K562 (cell line): ENCODE measurements around the gene ISG20L2. TPM values are rescaled to one million over a fixed set of nuclear protein-coding genes. Genes with fewer than 3 reads are reported as not detected.
A peak's percentile ranks its signal among the peaks of the same experiment; 100 is the strongest.

Experiments used
- CC2D1A ChIP-seq: fragments of 450-650 bp; IDR thresholded peaks from 2 replicates; pipeline ENCODE4 v1.6.1; 2017; ENCODE audit warnings: mild to moderate bottlenecking
- CHD2 ChIP-seq: IDR thresholded peaks from 2 replicates; pipeline ENCODE4 v1.6.1; 2011; ENCODE audit warnings: low read depth, low read length
- HDGF ChIP-seq: fragments of 450-650 bp; IDR thresholded peaks from 2 replicates; pipeline ENCODE4 v1.6.1; 2016
- PML ChIP-seq: IDR thresholded peaks from 2 replicates; pipeline ENCODE4 v1.6.1; 2012; ENCODE audit warnings: low read length, inconsistent platforms
- SIN3B ChIP-seq: fragments of 450-650 bp; IDR thresholded peaks from 2 replicates; pipeline ENCODE4 v1.6.1; 2017; ENCODE audit warnings: low read depth, mild to moderate bottlenecking, moderate library complexity
- ZNF282 ChIP-seq: sonication (generic); formaldehyde crosslinking; IDR thresholded peaks from 2 replicates; pipeline ENCODE4 v1.8.1; 2023; ENCODE audit warnings: missing genetic modification reagents
- polyA plus RNA-seq, 8 experiments: library from polyadenylated mRNA; depleted of rRNA in 4 of 8; stranded (reverse) in 5 of 8; unstranded in 3 of 8; fragments of >200 nt; fragmentation: Nextera tagmentation in 2 of 8; fragmentation: Illumina TruSeq in 1 of 8; extraction: Ambion mirVana in 2 of 8; extraction: Trizol in 1 of 8; gene quantifications; 2 replicates each; pipeline versions ENCODE4 v1.2.1 to v1.2.3, GENCODE V29; 2011 to 2014; ENCODE audit warnings: inconsistent platforms in 1 of 8, missing spikeins in 1 of 8
- total RNA-seq, 7 experiments: library from RNA; depleted of rRNA in 6 of 7; stranded (reverse); fragments of >200 nt in 6 of 7; fragmentation: Illumina TruSeq in 2 of 7; extraction: Trizol in 2 of 7; gene quantifications; 2 replicates each; pipeline versions ENCODE4 v1.2.1 to v1.2.3, GENCODE V29; 2011 to 2021; ENCODE audit warnings: low replicate concordance in 1 of 7
- TF ChIP-seq, protein P1 (sequence below): fragments of 250-450 bp; sonication (Bioruptor Pico); IDR thresholded peaks from 2 replicates; pipeline ENCODE4 v1.8.0; 2022; ENCODE audit warnings: moderate library complexity, mild to moderate bottlenecking, inconsistent platforms
- TF ChIP-seq, protein P2 (sequence below): fragments of 250-450 bp; sonication (Bioruptor Pico); IDR thresholded peaks from 2 replicates; pipeline ENCODE4 v1.5.0; 2021; ENCODE audit warnings: mild to moderate bottlenecking, moderate library complexity
- TF ChIP-seq, protein P3 (sequence below): fragments of 250-450 bp; sonication (Bioruptor Pico); IDR thresholded peaks from 2 replicates; pipeline ENCODE4 v1.9.0; 2021; ENCODE audit warnings: mild to moderate bottlenecking, inconsistent platforms
- TF ChIP-seq, protein P4 (sequence below): fragments of 450-650 bp; IDR thresholded peaks from 2 replicates; pipeline ENCODE4 v1.6.1; 2016; ENCODE audit warnings: borderline replicate concordance
- TF ChIP-seq, protein P5 (sequence below): fragments of 250-450 bp; sonication (Bioruptor Pico); IDR thresholded peaks from 2 replicates; pipeline ENCODE4 v1.4.0; 2020; ENCODE audit warnings: mild to moderate bottlenecking, moderate library complexity, borderline replicate concordance

ISG20L2 gene
- total and polyA plus RNA-seq, 9 of the 15 experiments (the other 6 are each of a cell fraction or from before 2014, with no cell fraction given), result 21.3 to 130 (median 50.3) TPM

DNA sequence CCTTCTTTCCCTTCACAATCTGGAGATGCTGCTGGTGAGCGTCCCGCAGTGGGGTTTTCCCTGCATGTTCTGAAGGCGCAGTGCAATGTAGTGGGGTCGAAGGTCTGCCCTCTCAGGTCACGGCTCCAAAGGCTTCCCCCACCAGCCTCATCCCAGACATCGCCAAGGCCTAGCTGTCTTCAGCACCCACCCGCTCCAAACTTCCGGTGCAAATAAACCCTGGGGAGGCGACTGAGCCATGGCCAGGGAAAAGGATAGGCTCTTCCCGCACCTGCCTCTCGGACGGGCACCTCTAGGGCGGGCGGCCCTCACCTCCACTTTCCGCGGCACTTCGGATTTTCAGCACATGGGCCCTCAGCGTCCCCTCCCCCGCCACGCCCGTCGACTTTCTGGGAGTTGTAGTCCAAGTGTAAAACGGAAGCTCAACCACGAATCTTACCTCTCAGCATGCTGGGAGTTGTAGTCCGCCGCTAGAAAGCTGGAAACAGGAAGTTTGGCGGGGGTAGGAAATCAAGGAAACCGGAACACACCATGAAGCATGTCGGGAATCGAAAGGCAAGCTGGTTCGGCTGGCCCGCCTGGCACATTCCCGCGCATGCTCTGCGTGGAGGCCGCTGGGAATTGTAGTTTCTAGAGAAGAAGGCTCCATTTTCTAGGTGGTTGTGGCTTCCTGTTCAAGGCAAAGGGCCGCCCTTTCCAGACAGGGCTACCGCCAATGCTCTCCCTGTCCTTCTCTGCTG is 12.3 kb upstream of the ISG20L2 start, which contains the start of gene MRPL24 (continued):
- TF ChIP-seq, protein P1, sequence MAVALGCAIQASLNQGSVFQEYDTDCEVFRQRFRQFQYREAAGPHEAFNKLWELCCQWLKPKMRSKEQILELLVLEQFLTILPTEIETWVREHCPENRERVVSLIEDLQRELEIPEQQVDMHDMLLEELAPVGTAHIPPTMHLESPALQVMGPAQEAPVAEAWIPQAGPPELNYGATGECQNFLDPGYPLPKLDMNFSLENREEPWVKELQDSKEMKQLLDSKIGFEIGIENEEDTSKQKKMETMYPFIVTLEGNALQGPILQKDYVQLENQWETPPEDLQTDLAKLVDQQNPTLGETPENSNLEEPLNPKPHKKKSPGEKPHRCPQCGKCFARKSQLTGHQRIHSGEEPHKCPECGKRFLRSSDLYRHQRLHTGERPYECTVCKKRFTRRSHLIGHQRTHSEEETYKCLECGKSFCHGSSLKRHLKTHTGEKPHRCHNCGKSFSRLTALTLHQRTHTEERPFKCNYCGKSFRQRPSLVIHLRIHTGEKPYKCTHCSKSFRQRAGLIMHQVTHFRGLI (CRISPR knock-in tag), result no peak
- peak; percentile 63; the same call in 1 of the 2 replicates for TF ChIP-seq PML
- peak; percentile 72 for TF ChIP-seq CHD2
- TF ChIP-seq, protein P2, sequence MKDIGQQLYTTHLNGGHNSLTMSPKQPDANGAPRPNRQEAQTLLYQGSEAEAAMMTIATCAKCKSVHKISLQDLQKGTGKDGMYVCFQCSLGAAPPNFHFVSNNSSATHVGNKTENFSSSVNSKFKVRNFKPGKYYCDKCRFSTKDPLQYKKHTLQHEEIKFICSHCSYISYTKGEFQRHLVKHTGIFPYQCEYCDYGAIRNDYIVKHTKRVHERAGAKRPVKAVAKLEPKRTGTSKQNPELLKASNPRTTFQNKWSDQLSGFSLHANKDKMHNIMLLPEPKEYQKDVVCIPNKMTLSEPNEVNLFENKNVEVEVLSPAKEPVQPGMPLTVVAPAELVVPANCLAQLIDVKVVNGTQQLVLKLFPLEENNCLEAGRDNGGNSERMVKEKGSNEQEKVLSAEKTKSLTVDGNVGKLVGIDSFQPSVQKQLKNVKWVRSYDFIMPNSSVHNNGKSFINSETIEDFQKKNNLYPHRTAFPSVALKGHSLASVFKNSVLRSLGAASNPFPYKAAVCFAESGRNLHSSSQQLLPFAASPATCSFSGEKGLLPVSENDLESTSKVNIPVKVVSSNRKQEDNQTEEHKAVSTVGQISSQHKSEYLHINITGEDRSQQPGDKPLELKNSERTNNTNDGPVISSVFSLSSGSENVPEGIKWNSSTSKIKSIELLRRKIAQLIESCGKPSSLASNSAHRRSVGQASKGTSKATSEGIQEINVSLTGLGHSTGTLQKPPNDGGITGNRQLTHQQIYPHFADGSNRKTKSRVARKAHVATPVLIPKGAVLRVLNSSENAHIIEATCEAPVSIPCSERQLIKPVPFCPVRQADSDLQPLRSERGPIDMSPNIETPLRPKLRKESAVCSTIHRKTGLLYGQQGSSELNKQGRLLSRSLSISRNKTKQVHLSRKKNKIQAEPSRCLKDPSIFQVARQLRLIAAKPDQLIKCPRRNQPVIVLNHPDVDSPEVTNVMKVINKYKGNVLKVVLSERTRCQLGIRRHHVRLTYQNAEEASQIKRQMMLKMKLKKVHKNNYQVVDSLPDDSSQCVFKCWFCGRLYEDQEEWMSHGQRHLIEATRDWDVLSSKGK (CRISPR knock-in tag), result no peak
- TF ChIP-seq SIN3B, result peak; percentile 37; the same call in 1 of the 2 replicates
- TF ChIP-seq CC2D1A, result peak; percentile 47; the same call in 1 of the 2 replicates
- TF ChIP-seq ZNF282, result no peak
- TF ChIP-seq, protein P3, sequence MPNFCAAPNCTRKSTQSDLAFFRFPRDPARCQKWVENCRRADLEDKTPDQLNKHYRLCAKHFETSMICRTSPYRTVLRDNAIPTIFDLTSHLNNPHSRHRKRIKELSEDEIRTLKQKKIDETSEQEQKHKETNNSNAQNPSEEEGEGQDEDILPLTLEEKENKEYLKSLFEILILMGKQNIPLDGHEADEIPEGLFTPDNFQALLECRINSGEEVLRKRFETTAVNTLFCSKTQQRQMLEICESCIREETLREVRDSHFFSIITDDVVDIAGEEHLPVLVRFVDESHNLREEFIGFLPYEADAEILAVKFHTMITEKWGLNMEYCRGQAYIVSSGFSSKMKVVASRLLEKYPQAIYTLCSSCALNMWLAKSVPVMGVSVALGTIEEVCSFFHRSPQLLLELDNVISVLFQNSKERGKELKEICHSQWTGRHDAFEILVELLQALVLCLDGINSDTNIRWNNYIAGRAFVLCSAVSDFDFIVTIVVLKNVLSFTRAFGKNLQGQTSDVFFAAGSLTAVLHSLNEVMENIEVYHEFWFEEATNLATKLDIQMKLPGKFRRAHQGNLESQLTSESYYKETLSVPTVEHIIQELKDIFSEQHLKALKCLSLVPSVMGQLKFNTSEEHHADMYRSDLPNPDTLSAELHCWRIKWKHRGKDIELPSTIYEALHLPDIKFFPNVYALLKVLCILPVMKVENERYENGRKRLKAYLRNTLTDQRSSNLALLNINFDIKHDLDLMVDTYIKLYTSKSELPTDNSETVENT, result peak; percentile 3; the same call in 1 of the 2 replicates
- TF ChIP-seq, protein P4, sequence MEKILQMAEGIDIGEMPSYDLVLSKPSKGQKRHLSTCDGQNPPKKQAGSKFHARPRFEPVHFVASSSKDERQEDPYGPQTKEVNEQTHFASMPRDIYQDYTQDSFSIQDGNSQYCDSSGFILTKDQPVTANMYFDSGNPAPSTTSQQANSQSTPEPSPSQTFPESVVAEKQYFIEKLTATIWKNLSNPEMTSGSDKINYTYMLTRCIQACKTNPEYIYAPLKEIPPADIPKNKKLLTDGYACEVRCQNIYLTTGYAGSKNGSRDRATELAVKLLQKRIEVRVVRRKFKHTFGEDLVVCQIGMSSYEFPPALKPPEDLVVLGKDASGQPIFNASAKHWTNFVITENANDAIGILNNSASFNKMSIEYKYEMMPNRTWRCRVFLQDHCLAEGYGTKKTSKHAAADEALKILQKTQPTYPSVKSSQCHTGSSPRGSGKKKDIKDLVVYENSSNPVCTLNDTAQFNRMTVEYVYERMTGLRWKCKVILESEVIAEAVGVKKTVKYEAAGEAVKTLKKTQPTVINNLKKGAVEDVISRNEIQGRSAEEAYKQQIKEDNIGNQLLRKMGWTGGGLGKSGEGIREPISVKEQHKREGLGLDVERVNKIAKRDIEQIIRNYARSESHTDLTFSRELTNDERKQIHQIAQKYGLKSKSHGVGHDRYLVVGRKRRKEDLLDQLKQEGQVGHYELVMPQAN, result peak; percentile 98
- TF ChIP-seq, protein P5, sequence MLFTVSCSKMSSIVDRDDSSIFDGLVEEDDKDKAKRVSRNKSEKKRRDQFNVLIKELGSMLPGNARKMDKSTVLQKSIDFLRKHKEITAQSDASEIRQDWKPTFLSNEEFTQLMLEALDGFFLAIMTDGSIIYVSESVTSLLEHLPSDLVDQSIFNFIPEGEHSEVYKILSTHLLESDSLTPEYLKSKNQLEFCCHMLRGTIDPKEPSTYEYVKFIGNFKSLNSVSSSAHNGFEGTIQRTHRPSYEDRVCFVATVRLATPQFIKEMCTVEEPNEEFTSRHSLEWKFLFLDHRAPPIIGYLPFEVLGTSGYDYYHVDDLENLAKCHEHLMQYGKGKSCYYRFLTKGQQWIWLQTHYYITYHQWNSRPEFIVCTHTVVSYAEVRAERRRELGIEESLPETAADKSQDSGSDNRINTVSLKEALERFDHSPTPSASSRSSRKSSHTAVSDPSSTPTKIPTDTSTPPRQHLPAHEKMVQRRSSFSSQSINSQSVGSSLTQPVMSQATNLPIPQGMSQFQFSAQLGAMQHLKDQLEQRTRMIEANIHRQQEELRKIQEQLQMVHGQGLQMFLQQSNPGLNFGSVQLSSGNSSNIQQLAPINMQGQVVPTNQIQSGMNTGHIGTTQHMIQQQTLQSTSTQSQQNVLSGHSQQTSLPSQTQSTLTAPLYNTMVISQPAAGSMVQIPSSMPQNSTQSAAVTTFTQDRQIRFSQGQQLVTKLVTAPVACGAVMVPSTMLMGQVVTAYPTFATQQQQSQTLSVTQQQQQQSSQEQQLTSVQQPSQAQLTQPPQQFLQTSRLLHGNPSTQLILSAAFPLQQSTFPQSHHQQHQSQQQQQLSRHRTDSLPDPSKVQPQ (CRISPR knock-in tag), result no peak
- TF ChIP-seq HDGF, result peak; percentile 91; the same call in 1 of the 2 replicates
